ENCODE measurements around the gene CD207. TPM values are rescaled to one million over a fixed set of nuclear protein-coding genes. Genes with fewer than 3 reads are reported as not detected.
A peak's percentile ranks its signal among the peaks of the same experiment; 100 is the strongest.

The CD207 gene
- total RNA-seq, 1 donor from 2014 or later, result not detected

DNA sequence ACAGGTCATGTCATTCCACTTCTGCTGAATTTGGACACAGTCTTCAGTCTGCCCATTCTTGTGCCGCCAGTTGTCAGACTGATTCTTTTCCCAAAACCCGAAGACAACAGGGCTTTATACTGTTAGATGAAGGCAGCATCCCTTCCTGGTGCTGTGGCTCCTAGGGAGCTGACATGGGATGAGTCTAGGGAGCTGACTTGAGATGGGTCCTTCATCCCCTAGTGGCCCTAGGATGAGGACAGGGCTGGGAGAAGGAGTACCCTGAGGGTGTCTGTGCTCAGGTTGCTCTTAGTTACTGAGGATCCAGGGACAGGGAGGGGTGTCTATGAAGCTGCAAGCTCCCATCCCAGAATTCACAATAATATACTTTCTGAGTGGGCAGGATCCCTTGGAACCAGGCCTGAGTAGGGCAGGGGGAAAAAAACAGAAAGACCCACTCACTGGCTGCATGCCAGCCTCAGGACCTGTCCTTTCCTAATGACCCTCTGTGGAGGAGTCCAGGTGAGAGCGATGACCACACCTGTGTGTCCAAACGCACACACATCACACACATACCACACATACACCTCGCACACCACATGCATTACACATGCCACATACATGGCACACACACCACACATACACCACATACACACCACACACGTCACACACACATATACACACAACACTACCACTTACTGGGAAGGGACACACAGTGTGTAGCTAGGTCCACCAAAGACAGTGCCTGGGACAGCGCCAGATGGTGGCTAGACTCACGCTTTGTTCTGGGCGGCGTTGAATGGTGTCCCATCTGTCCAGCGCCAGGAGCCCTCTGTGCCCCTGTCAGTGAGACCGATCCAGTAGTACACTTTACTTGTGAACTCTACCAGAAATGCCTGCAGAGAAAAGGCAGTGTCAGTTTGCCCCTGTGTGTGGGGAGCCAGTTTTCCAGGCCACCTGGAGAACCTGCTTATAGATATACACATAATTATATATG is 26.3 kb downstream of the CD207 start:
- H3K4me1 ChIP-seq, result no peaks in the 10 kb centered on the region
- H4K20me1 ChIP-seq (ENCODE audit: low read depth), result no peaks in the 10 kb centered on the region
- no peaks in the 10 kb centered on the region for H3K4me1 Mint-ChIP-seq
- H3K36me3 Mint-ChIP-seq, result no peaks in the 10 kb centered on the region
- no peak overlapping the region for H3K27ac ChIP-seq
- peaks cover 6% of the 10 kb centered on the region for H3K27me3 Mint-ChIP-seq (ENCODE audit: insufficient read depth, low read depth)
- H2AFZ ChIP-seq (replicated peaks), result no peak overlapping the region
- no peak overlapping the region for H3K4me3 Mint-ChIP-seq
- no peaks in the 10 kb centered on the region for H3K9me3 Mint-ChIP-seq
- no peaks in the 10 kb centered on the region for H3K9me3 ChIP-seq (ENCODE audit: low read depth)
- no peaks in the 10 kb centered on the region for H3K36me3 ChIP-seq
- H3K27me3 ChIP-seq, result peaks cover 5% of the 10 kb centered on the region
- peak overlapping the region; percentile 69 for H3K27ac Mint-ChIP-seq
- H3K4me3 ChIP-seq, result no peak overlapping the region
- H3K4me2 ChIP-seq, result no peak overlapping the region
- no peak for TF ChIP-seq EZH2phosphoT487 (IDR thresholded peaks at IDR 0.05)
- no peak for TF ChIP-seq EZH2 (IDR thresholded peaks at IDR 0.05)
- TF ChIP-seq CTCF (IDR thresholded peaks at IDR 0.05), result no peak
- DNase-seq (ENCODE audit: low spot score), result no peak
- H3F3A ChIP-seq (ENCODE audit: low read depth), result no peaks in the 10 kb centered on the region
- no peak overlapping the region for H3K9ac ChIP-seq
- no peaks in the 10 kb centered on the region for H3K79me2 ChIP-seq (ENCODE audit: low read depth)

DNA sequence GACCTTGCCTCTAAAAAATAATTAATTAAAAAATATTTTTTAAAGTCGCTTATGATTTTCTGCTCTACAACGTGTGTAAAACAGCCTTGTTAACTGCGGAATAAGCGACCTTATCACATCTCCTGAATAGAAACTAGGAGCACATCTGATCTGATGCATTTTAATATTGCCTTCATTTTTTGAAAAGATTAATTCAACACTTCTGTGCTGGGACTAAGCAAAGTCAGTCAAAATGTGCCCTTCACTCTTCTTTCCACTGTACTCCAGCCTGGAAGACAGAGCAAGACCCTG is 27.8 kb downstream of the CD207 start:
- TF ChIP-seq CTCF (IDR thresholded peaks at IDR 0.05) (no peak), EZH2 (IDR thresholded peaks at IDR 0.05) (no peak), EZH2phosphoT487 (IDR thresholded peaks at IDR 0.05) (no peak)

GRCh38 chr2:70807102-70807827 is 28.4 kb downstream of the CD207 start:
- Mint-ChIP-seq H3K27me3 (ENCODE audit: insufficient read depth, low read depth) (peaks cover 6% of the 10 kb centered on the region), H3K36me3 (no peaks in the 10 kb centered on the region)

More for the DNA sequence above, 27.8 kb downstream of the CD207 start:
- Histone ChIP-seq H3K79me2 (ENCODE audit: low read depth) (no peaks in the 10 kb centered on the region), H3K27ac (no peak overlapping the region), H3K9me3 (ENCODE audit: low read depth) (no peaks in the 10 kb centered on the region), H3K27me3 (peaks cover 5% of the 10 kb centered on the region), H3K4me2 (no peak overlapping the region), H2AFZ (replicated peaks) (no peak overlapping the region), H4K20me1 (ENCODE audit: low read depth) (no peaks in the 10 kb centered on the region), H3F3A (ENCODE audit: low read depth) (no peaks in the 10 kb centered on the region), H3K36me3 (no peaks in the 10 kb centered on the region), H3K4me3 (no peak overlapping the region), H3K4me1 (no peaks in the 10 kb centered on the region), H3K9ac (no peak overlapping the region)
- Mint-ChIP-seq H3K4me3 (no peak overlapping the region), H3K36me3 (no peaks in the 10 kb centered on the region), H3K4me1 (no peaks in the 10 kb centered on the region), H3K9me3 (no peaks in the 10 kb centered on the region), H3K27ac (no peak overlapping the region), H3K27me3 (ENCODE audit: insufficient read depth, low read depth) (peaks cover 6% of the 10 kb centered on the region)
- no peak for DNase-seq (ENCODE audit: low spot score)

More at GRCh38 chr2:70807102-70807827, 28.4 kb downstream of the CD207 start:
- Mint-ChIP-seq H3K4me3 (no peak overlapping the region), H3K27ac (no peak overlapping the region), H3K9me3 (no peaks in the 10 kb centered on the region), H3K4me1 (no peaks in the 10 kb centered on the region)
- H3K9me3 ChIP-seq (ENCODE audit: low read depth), result no peaks in the 10 kb centered on the region
- H3K4me3 ChIP-seq, result no peak overlapping the region
- TF ChIP-seq CTCF (IDR thresholded peaks at IDR 0.05) (no peak), EZH2phosphoT487 (IDR thresholded peaks at IDR 0.05) (no peak), EZH2 (IDR thresholded peaks at IDR 0.05) (no peak)
- H3K36me3 ChIP-seq, result no peaks in the 10 kb centered on the region
- no peaks in the 10 kb centered on the region for H4K20me1 ChIP-seq (ENCODE audit: low read depth)
- H3K27ac ChIP-seq, result no peak overlapping the region
- H2AFZ ChIP-seq (replicated peaks), result no peak overlapping the region
- no peak overlapping the region for H3K9ac ChIP-seq
- H3K4me1 ChIP-seq, result no peaks in the 10 kb centered on the region
- no peaks in the 10 kb centered on the region for H3F3A ChIP-seq (ENCODE audit: low read depth)
- DNase-seq (ENCODE audit: low spot score), result no peak
- H3K4me2 ChIP-seq, result no peak overlapping the region
- H3K27me3 ChIP-seq, result peaks cover 5% of the 10 kb centered on the region
- H3K79me2 ChIP-seq (ENCODE audit: low read depth), result no peaks in the 10 kb centered on the region
